ENCODE results near the gene ABCA10. TPM values are rescaled to one million over a fixed set of nuclear protein-coding genes. Genes with fewer than 3 reads are reported as not detected.

ABCA10 gene
- total and polyA plus RNA-seq, 2 of the 13 experiments (the other 11 are each of a cell fraction or from before 2014, with no cell fraction given): 0.02 to 0.08 TPM

DNA sequence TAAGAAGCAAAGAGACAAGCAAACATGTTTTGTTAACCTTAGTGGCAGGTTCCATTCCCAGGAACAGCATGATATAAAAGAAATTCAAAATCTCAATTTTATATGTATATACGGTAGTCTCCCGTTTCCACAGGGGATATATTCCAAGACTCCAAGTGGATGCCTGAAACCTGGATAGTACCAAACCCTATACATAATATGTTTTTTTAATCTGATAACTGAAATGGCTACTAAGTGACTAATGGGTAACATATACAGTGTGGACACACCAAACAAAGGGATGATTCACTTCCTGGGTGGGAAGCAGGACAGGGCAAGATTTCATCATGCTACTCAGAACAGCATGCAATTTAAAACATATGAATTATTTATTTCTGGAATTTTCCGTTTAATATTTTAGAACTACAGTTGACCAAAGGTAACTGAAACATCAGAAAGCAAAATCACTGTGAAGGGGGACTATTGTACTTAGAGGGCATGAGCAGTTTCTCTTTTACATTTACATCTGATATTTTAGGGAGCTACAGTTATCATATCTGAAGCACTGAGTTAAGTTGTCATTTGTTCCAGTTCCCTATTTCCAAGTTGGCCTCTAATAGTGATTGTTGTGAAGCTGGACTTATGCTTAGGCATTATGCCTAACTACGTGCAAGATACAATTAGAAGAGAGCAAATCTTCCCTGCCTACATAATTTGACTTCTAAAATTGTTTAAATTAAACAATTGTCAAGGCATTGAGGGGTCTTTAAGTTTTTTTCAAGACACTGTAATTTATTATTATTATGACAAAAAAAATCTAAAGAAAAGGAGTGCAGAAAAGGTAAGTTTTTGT, 52.8 kb downstream of the ABCA10 start (continued):
- TF ChIP-seq, protein P1, sequence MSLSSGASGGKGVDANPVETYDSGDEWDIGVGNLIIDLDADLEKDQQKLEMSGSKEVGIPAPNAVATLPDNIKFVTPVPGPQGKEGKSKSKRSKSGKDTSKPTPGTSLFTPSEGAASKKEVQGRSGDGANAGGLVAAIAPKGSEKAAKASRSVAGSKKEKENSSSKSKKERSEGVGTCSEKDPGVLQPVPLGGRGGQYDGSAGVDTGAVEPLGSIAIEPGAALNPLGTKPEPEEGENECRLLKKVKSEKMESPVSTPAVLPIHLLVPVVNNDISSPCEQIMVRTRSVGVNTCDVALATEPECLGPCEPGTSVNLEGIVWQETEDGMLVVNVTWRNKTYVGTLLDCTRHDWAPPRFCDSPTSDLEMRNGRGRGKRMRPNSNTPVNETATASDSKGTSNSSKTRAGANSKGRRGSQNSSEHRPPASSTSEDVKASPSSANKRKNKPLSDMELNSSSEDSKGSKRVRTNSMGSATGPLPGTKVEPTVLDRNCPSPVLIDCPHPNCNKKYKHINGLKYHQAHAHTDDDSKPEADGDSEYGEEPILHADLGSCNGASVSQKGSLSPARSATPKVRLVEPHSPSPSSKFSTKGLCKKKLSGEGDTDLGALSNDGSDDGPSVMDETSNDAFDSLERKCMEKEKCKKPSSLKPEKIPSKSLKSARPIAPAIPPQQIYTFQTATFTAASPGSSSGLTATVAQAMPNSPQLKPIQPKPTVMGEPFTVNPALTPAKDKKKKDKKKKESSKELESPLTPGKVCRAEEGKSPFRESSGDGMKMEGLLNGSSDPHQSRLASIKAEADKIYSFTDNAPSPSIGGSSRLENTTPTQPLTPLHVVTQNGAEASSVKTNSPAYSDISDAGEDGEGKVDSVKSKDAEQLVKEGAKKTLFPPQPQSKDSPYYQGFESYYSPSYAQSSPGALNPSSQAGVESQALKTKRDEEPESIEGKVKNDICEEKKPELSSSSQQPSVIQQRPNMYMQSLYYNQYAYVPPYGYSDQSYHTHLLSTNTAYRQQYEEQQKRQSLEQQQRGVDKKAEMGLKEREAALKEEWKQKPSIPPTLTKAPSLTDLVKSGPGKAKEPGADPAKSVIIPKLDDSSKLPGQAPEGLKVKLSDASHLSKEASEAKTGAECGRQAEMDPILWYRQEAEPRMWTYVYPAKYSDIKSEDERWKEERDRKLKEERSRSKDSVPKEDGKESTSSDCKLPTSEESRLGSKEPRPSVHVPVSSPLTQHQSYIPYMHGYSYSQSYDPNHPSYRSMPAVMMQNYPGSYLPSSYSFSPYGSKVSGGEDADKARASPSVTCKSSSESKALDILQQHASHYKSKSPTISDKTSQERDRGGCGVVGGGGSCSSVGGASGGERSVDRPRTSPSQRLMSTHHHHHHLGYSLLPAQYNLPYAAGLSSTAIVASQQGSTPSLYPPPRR (CRISPR knock-in tag; IDR thresholded peaks at IDR 0.05; ENCODE audit: borderline replicate concordance): no peak
- TF ChIP-seq NCOA2 (CRISPR knock-in tag; IDR thresholded peaks at IDR 0.05): peak; percentile 39; the same call in 1 of the 2 replicates
- TF ChIP-seq ESRRA (CRISPR knock-in tag; IDR thresholded peaks at IDR 0.05; ENCODE audit: low read depth): no peak
- TF ChIP-seq, protein P2, sequence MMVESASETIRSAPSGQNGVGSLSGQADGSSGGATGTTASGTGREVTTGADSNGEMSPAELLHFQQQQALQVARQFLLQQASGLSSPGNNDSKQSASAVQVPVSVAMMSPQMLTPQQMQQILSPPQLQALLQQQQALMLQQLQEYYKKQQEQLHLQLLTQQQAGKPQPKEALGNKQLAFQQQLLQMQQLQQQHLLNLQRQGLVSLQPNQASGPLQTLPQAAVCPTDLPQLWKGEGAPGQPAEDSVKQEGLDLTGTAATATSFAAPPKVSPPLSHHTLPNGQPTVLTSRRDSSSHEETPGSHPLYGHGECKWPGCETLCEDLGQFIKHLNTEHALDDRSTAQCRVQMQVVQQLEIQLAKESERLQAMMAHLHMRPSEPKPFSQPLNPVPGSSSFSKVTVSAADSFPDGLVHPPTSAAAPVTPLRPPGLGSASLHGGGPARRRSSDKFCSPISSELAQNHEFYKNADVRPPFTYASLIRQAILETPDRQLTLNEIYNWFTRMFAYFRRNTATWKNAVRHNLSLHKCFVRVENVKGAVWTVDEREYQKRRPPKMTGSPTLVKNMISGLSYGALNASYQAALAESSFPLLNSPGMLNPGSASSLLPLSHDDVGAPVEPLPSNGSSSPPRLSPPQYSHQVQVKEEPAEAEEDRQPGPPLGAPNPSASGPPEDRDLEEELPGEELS (CRISPR knock-in tag; IDR thresholded peaks at IDR 0.05): 0 out of 2 replicates have a peak, but pooled peaks have one; percentile 26
- peak; percentile 98 for TF ChIP-seq FOSL2 (CRISPR knock-in tag; IDR thresholded peaks at IDR 0.05)
- TF ChIP-seq ZNF235 (CRISPR knock-in tag; IDR thresholded peaks at IDR 0.05; ENCODE audit: borderline replicate concordance): no peak
- peak; percentile 95 for TF ChIP-seq ETV5 (CRISPR knock-in tag; IDR thresholded peaks at IDR 0.05; ENCODE audit: borderline replicate concordance)
- no peak for TF ChIP-seq PRPF4 (IDR thresholded peaks at IDR 0.05; ENCODE audit: low read depth, low read length, poor library complexity, severe bottlenecking)
- no peak for TF ChIP-seq PITX1 (CRISPR knock-in tag; IDR thresholded peaks at IDR 0.05)
- TF ChIP-seq ZNF431 (CRISPR knock-in tag; IDR thresholded peaks at IDR 0.05; ENCODE audit: borderline replicate concordance, low read depth): no peak
- TF ChIP-seq HNF4A (CRISPR knock-in tag; IDR thresholded peaks at IDR 0.05): no peak
- no peak for TF ChIP-seq FOXK2 (IDR thresholded peaks at IDR 0.05)
- no peak for TF ChIP-seq AKAP8 (CRISPR knock-in tag; IDR thresholded peaks at IDR 0.05)
- TF ChIP-seq PHF5A (CRISPR knock-in tag; IDR thresholded peaks at IDR 0.05; ENCODE audit: low read depth, unreplicated experiment): no peak
- no peak for TF ChIP-seq POLR2AphosphoS5 (IDR thresholded peaks at IDR 0.05; ENCODE audit: low read depth, low read length)
- TF ChIP-seq, protein P3, sequence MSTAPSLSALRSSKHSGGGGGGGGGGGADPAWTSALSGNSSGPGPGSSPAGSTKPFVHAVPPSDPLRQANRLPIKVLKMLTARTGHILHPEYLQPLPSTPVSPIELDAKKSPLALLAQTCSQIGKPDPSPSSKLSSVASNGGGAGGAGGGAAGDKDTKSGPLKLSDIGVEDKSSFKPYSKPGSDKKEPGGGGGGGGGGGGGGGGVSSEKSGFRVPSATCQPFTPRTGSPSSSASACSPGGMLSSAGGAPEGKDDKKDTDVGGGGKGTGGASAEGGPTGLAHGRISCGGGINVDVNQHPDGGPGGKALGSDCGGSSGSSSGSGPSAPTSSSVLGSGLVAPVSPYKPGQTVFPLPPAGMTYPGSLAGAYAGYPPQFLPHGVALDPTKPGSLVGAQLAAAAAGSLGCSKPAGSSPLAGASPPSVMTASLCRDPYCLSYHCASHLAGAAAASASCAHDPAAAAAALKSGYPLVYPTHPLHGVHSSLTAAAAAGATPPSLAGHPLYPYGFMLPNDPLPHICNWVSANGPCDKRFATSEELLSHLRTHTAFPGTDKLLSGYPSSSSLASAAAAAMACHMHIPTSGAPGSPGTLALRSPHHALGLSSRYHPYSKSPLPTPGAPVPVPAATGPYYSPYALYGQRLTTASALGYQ (CRISPR knock-in tag; IDR thresholded peaks at IDR 0.05): no peak
- TF ChIP-seq, protein P4, sequence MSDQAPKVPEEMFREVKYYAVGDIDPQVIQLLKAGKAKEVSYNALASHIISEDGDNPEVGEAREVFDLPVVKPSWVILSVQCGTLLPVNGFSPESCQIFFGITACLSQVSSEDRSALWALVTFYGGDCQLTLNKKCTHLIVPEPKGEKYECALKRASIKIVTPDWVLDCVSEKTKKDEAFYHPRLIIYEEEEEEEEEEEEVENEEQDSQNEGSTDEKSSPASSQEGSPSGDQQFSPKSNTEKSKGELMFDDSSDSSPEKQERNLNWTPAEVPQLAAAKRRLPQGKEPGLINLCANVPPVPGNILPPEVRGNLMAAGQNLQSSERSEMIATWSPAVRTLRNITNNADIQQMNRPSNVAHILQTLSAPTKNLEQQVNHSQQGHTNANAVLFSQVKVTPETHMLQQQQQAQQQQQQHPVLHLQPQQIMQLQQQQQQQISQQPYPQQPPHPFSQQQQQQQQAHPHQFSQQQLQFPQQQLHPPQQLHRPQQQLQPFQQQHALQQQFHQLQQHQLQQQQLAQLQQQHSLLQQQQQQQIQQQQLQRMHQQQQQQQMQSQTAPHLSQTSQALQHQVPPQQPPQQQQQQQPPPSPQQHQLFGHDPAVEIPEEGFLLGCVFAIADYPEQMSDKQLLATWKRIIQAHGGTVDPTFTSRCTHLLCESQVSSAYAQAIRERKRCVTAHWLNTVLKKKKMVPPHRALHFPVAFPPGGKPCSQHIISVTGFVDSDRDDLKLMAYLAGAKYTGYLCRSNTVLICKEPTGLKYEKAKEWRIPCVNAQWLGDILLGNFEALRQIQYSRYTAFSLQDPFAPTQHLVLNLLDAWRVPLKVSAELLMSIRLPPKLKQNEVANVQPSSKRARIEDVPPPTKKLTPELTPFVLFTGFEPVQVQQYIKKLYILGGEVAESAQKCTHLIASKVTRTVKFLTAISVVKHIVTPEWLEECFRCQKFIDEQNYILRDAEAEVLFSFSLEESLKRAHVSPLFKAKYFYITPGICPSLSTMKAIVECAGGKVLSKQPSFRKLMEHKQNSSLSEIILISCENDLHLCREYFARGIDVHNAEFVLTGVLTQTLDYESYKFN (CRISPR knock-in tag; conservative IDR thresholded peaks at IDR 0.05): peak; percentile 30; the same call in 1 of the 2 replicates
